K562 (cell line): Measurements from ENCODE around the gene CSNK1G2. TPM values are rescaled to one million over a fixed set of nuclear protein-coding genes. Genes with fewer than 3 reads are reported as not detected.

Experiments
- ATAC-seq: fragments of 200-7000 bp; cut with Tn5 transposase; 3 replicates; pipeline ENCODE4 v1.9.1; 2020; ENCODE audit warnings: moderate library complexity
- BruUV-seq: library from RNA; stranded (reverse); fragments of 400-500 nt; replicated peaks from 2 replicates; lab custom pipeline; 2021; lab: Mats Ljungman, UMichigan
- CTCF ChIA-PET: fragments of 300-600 bp; formaldehyde crosslinking; extraction: SDS; loops from one replicate; lab custom pipeline; 2021; ENCODE audit warnings: low intra/inter-chr PET ratio; lab: Yijun Ruan, JAX
- POLR2A ChIA-PET: fragments of 300-600, 350-650 bp; sonication (Branson Sonifier 250); formaldehyde crosslinking; extraction: SDS; loops from one replicate; lab custom pipeline; 2021; ENCODE audit warnings: antibody characterized with exemption, inconsistent platforms; lab: Yijun Ruan, JAX
- DNase-seq, 4 experiments: peaks; one replicate each; pipeline versions ENCODE4 v3.0.0 to v3.0.0-alpha.2; 2011 to 2018; ENCODE audit warnings: low spot score in 3 of 4, mixed read lengths in 3 of 4; ENCODE audit errors: extremely low read depth in 1 of 4
- FAIRE-seq: peaks from 2 replicates; lab custom pipeline; 2011; peaks lifted over from hg19 to GRCh38; lab: Jason Lieb, UNC
- H2AFZ ChIP-seq: 2 replicates; pipeline ENCODE4 v1.6.0; 2011; ENCODE audit warnings: low read depth, low read length, control low read depth, inconsistent platforms
- H3K27ac ChIP-seq: fragments of 200-600 bp; 3 replicates; pipeline ENCODE4 v1.8.0; 2011; ENCODE audit warnings: low read depth, mild to moderate bottlenecking, control low read depth, inconsistent platforms, low read length, moderate library complexity, mixed read lengths; ENCODE audit errors: extremely low read depth
- H3K27me3 ChIP-seq, 2 experiments: fragments of 300-600 bp in 1 of 2; 2 replicates in 1 of 2; 3 replicates in 1 of 2; pipeline versions ENCODE4 v1.6.0 to v1.8.0; 2011; ENCODE audit warnings: inconsistent platforms in 2 of 2, low read length in 2 of 2, mild to moderate bottlenecking in 1 of 2, mixed read lengths in 1 of 2, moderate library complexity in 1 of 2; ENCODE audit not compliant: control insufficient read depth in 2 of 2, insufficient read depth in 2 of 2
- H3K36me3 ChIP-seq: fragments of 300-600 bp; 3 replicates; pipeline ENCODE4 v1.8.0; 2011; ENCODE audit warnings: mild to moderate bottlenecking, low read length, inconsistent platforms; ENCODE audit not compliant: control insufficient read depth, insufficient read depth
- H3K4me1 ChIP-seq, 2 experiments: fragments of 200-600 bp in 1 of 2; replicated peaks in 1 of 2; 2 replicates in 1 of 2; 3 replicates in 1 of 2; pipeline versions ENCODE4 v1.5.1 to v1.8.0; 2011; ENCODE audit warnings: inconsistent platforms in 2 of 2, low read length in 2 of 2, mild to moderate bottlenecking in 1 of 2, mixed read lengths in 1 of 2, moderate library complexity in 1 of 2; ENCODE audit not compliant: control insufficient read depth in 2 of 2, insufficient read depth in 2 of 2
- H3K4me2 ChIP-seq: 2 replicates; pipeline ENCODE4 v1.6.1; 2011; ENCODE audit warnings: low read length, control low read depth, inconsistent platforms, mixed read lengths; ENCODE audit not compliant: insufficient read depth
- H3K4me3 ChIP-seq: fragments of 200-600 bp; sonication (generic), shearing (Covaris generic); 2 replicates; pipeline ENCODE4 v1.5.1; 2016; ENCODE audit warnings: control low read depth, inconsistent platforms
- H3K79me2 ChIP-seq: fragments of 200-600 bp; 3 replicates; pipeline ENCODE4 v1.8.0; 2011; ENCODE audit warnings: low read length, inconsistent platforms; ENCODE audit not compliant: control insufficient read depth, insufficient read depth
- H3K9ac ChIP-seq, 2 experiments: 2 replicates each; pipeline versions ENCODE4 v1.6.0 to v1.6.1; 2011; ENCODE audit warnings: low read depth in 2 of 2, low read length in 2 of 2, control low read depth in 1 of 2, inconsistent platforms in 1 of 2, mild to moderate bottlenecking in 1 of 2, mixed read lengths in 1 of 2; ENCODE audit not compliant: insufficient read depth in 1 of 2
- H3K9me1 ChIP-seq: one replicate; pipeline ENCODE4 v1.6.0; 2011; ENCODE audit warnings: inconsistent platforms, mild to moderate bottlenecking, low read length, moderate library complexity; ENCODE audit not compliant: control insufficient read depth, insufficient read depth
- H3K9me3 ChIP-seq: replicated peaks from 2 replicates; pipeline ENCODE4 v1.5.1; 2011; ENCODE audit warnings: low read depth, low read length, inconsistent platforms; ENCODE audit not compliant: control insufficient read depth, insufficient read depth
- H4K20me1 ChIP-seq: replicated peaks from 2 replicates; pipeline ENCODE4 v1.6.1; 2011; ENCODE audit warnings: low read length, inconsistent platforms, mixed read lengths; ENCODE audit not compliant: control insufficient read depth, insufficient read depth
- POLR2G ChIP-seq: fragments of 200-400 bp; formaldehyde crosslinking; IDR thresholded peaks from 2 replicates; pipeline ENCODE4 v1.6.1; 2017; ENCODE audit warnings: low read depth, mild to moderate bottlenecking, antibody characterized with exemption, low read length, moderate library complexity
- WGBS: fragments of 100-300 bp; shearing (Covaris generic); methylation state at CpG from one replicate; pipeline ENCODE4 v1.1.6; 2016; ENCODE audit warnings: low coverage, mixed read lengths; ENCODE audit not compliant: insufficient coverage; ENCODE audit errors: missing lambda C conversion rate; 5-methylcytosine and 5-hydroxymethylcytosine counted together
- in situ Hi-C: fragments of 300-500 bp; cut with MboI; formaldehyde crosslinking; loops from 4 replicates; pipeline ENCODE4 v1.15.0; 2018; ENCODE audit warnings: inconsistent platforms, mixed read lengths
- intact Hi-C: fragments of 100-400 bp; cut with micrococcal nuclease; formaldehyde crosslinking; loops from 2 replicates; pipeline ENCODE4 v1.14.2; 2022
- polyA plus RNA-seq, 8 experiments: library from polyadenylated mRNA; depleted of rRNA in 4 of 8; stranded (reverse) in 5 of 8; unstranded in 3 of 8; fragments of >200 nt; fragmentation: Nextera tagmentation in 2 of 8; fragmentation: Illumina TruSeq in 1 of 8; extraction: Ambion mirVana in 2 of 8; extraction: Trizol in 1 of 8; gene quantifications; 2 replicates each; pipeline versions ENCODE4 v1.2.1 to v1.2.3, GENCODE V29; 2011 to 2014; ENCODE audit warnings: inconsistent platforms in 1 of 8, missing spikeins in 1 of 8
- total RNA-seq, 7 experiments: library from RNA; depleted of rRNA in 6 of 7; stranded (reverse); fragments of >200 nt in 6 of 7; fragmentation: Illumina TruSeq in 2 of 7; extraction: Trizol in 2 of 7; gene quantifications; 2 replicates each; pipeline versions ENCODE4 v1.2.1 to v1.2.3, GENCODE V29; 2011 to 2021; ENCODE audit warnings: low replicate concordance in 1 of 7
- TF ChIP-seq, protein P1 (sequence below): sonication (generic); formaldehyde crosslinking; IDR thresholded peaks from 2 replicates; pipeline ENCODE4 v1.8.1; 2022; ENCODE audit warnings: missing genetic modification reagents

CSNK1G2 gene
- total and polyA plus RNA-seq, 9 of the 15 experiments (the other 6 are each of a cell fraction or from before 2014, with no cell fraction given): 0.48 to 119 (median 49.5) TPM

- H3K27me3 ChIP-seq: no peaks in the 10 kb centered on the region
- DNase-seq: no peak
- H3K9ac ChIP-seq: peak overlapping the region in 1 of 2 experiments; percentile 52; a peak in 1 of 4 replicates
- H3K4me2 ChIP-seq: no peak overlapping the region
- no peak for ATAC-seq
- intact Hi-C loops (no loop called here), in situ Hi-C loops (no loop called here)
- H4K20me1 ChIP-seq: peaks cover 14% of the 10 kb centered on the region; the same call in 1 of the 2 replicates
- TF ChIP-seq POLR2G: peak; percentile 49; the same call in 1 of the 2 replicates
- TF ChIP-seq, protein P1, sequence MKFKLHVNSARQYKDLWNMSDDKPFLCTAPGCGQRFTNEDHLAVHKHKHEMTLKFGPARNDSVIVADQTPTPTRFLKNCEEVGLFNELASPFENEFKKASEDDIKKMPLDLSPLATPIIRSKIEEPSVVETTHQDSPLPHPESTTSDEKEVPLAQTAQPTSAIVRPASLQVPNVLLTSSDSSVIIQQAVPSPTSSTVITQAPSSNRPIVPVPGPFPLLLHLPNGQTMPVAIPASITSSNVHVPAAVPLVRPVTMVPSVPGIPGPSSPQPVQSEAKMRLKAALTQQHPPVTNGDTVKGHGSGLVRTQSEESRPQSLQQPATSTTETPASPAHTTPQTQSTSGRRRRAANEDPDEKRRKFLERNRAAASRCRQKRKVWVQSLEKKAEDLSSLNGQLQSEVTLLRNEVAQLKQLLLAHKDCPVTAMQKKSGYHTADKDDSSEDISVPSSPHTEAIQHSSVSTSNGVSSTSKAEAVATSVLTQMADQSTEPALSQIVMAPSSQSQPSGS (CRISPR knock-in tag): no peak
- ChIA-PET CTCF (no interaction called here), POLR2A (no interaction called here)
- no peaks in the 10 kb centered on the region for H3K9me3 ChIP-seq
- peaks cover 3% of the 10 kb centered on the region for H3K9me1 ChIP-seq
- H3K27ac ChIP-seq: no peak overlapping the region
- H3K36me3 ChIP-seq: peaks cover 49% of the 10 kb centered on the region; the same call in 2 of the 3 replicates
- H3K79me2 ChIP-seq: peaks cover 36% of the 10 kb centered on the region
- no peak overlapping the region for H2AFZ ChIP-seq
- peaks cover 0 to 43% of the 10 kb centered on the region in 2 experiments; a peak in 2 of 5 replicates for H3K4me1 ChIP-seq
- no peak for FAIRE-seq
- 93% methylated on average over 24 of the region's 26 CpGs for WGBS
- H3K4me3 ChIP-seq: no peak overlapping the region
- BruUV-seq: no TSS peak
These were observed 26.2 kb downstream of the CSNK1G2 start for GRCh38 chr19:1967087-1967608.
